Cardiac muscle cell (in vitro differentiated cells and primary cell): ENCODE data around the gene NPC2. TPM values are rescaled to one million over a fixed set of nuclear protein-coding genes. Genes with fewer than 3 reads are reported as not detected.
A peak's percentile ranks its signal among the peaks of the same experiment; 100 is the strongest.

ENCODE experiments used
- DNase-seq, 2 donors: peaks; one replicate each; pipeline versions ENCODE4 v3.0.0 to v3.0.0-alpha.2; 2010 to 2017; ENCODE audit warnings: low read depth in 1 of 2, low spot score in 1 of 2
- H3K27ac ChIP-seq: fragments of 200-600 bp; sonication (generic); 2 replicates; pipeline ENCODE4 v1.5.1; 2016
- H3K27me3 ChIP-seq: fragments of 200-600 bp; sonication (generic); 2 replicates; pipeline ENCODE4 v1.6.0; 2016; ENCODE audit warnings: control low read depth
- H3K36me3 ChIP-seq: fragments of 200-600 bp; sonication (generic); 2 replicates; pipeline ENCODE4 v1.5.1; 2016; ENCODE audit warnings: control low read depth
- H3K4me1 ChIP-seq: fragments of 200-600 bp; sonication (generic); 2 replicates; pipeline ENCODE4 v1.8.1; 2017; ENCODE audit warnings: low read depth, mild to moderate bottlenecking, mixed run types
- H3K4me3 ChIP-seq: fragments of 200-600 bp; sonication (generic); 2 replicates; pipeline ENCODE4 v1.5.1; 2016; ENCODE audit warnings: mild to moderate bottlenecking
- H3K9me3 ChIP-seq: fragments of 200-600 bp; sonication (generic); 2 replicates; pipeline ENCODE4 v1.5.1; 2017; ENCODE audit warnings: low read depth, mild to moderate bottlenecking, control low read depth
- polyA plus RNA-seq: library from polyadenylated mRNA; unstranded; fragments of >200 nt; fragmentation: Nextera tagmentation; extraction: Ambion mirVana; gene quantifications from 2 replicates; pipeline ENCODE4 v1.2.1, GENCODE V29; 2016
- total RNA-seq: library from RNA; depleted of rRNA; stranded (reverse); fragments of >200 nt; gene quantifications from 2 replicates; pipeline ENCODE4 v1.2.3, GENCODE V29; 2016
- TF ChIP-seq, protein P1 (sequence below): IDR thresholded peaks from 2 replicates; pipeline ENCODE4 v1.5.1; 2012; ENCODE audit warnings: low read depth, mild to moderate bottlenecking, low read length

NPC2 gene
- total and polyA plus RNA-seq, 2 experiments from 2014 or later, result 243 to 310 TPM

DNA sequence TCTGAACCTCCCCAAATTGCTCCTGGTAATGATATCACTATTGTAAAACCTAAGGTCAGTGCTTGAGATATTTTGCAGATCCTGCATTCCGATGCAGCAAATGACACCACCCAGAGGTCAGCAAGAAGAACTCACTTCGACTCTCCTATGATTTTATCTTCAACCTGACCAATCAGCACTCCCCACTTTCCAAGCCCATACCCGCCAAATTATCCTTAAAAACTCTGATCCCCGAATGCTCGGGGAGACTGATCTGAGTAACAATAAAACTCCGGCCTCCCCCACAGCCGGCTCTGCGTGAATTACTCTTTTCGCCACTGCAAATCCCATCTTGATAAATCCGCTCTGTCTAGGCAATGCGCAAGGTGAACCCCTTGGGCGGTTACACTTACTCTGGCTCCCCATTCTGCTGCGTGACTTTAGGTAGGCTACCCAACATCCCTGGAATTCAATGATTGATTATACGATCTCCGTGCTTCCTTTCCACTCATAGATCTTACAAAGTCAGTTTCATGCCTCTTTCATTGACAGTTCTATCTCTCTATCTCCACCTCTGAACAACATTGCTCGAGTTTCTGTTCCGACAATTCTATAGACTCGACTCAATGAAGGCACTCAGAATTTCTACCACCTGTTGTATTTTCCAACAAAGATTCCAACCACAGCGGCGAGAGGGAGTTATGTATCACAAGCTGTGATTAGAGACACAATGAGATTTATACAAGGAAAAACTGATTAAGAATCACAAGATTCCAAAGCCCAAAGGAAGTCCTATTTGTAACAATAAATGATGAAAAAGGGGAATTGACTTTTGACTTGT, 939 bp downstream of the NPC2 start:
- no peaks in the 10 kb centered on the region for H3K9me3 ChIP-seq
- TF ChIP-seq, protein P1, sequence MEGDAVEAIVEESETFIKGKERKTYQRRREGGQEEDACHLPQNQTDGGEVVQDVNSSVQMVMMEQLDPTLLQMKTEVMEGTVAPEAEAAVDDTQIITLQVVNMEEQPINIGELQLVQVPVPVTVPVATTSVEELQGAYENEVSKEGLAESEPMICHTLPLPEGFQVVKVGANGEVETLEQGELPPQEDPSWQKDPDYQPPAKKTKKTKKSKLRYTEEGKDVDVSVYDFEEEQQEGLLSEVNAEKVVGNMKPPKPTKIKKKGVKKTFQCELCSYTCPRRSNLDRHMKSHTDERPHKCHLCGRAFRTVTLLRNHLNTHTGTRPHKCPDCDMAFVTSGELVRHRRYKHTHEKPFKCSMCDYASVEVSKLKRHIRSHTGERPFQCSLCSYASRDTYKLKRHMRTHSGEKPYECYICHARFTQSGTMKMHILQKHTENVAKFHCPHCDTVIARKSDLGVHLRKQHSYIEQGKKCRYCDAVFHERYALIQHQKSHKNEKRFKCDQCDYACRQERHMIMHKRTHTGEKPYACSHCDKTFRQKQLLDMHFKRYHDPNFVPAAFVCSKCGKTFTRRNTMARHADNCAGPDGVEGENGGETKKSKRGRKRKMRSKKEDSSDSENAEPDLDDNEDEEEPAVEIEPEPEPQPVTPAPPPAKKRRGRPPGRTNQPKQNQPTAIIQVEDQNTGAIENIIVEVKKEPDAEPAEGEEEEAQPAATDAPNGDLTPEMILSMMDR, result peak; percentile 27
- peak overlapping the region; percentile 71 for H3K4me3 ChIP-seq
- peaks cover 8% of the 10 kb centered on the region for H3K4me1 ChIP-seq
- H3K27me3 ChIP-seq, result no peaks in the 10 kb centered on the region
- H3K27ac ChIP-seq, result peak overlapping the region; percentile 98
- peak; percentile 39 to 44 for DNase-seq
- H3K36me3 ChIP-seq, result peaks cover 3% of the 10 kb centered on the region

DNA sequence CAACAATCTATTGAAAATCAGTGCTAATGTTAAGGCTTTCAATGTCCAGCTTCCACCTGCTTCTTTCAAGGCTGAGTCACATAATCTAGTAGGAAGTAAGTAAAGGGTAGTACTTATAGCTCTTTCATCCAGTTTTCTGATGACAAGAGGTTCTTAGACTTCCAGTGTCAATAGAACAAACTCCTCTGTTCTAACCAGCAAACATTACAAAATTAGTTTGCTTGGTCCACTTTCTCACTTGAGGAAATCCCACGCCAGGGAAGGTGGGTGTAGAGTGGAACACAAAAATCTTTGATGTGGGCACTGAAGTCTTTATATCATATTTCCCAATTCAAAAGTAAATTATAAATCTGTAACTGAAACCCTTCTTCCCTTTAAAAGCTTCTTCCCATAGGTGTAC, 2.6 kb downstream of the NPC2 start:
- peaks cover 3% of the 10 kb centered on the region for H3K36me3 ChIP-seq
- no peaks in the 10 kb centered on the region for H3K9me3 ChIP-seq
- no peak for DNase-seq

DNA sequence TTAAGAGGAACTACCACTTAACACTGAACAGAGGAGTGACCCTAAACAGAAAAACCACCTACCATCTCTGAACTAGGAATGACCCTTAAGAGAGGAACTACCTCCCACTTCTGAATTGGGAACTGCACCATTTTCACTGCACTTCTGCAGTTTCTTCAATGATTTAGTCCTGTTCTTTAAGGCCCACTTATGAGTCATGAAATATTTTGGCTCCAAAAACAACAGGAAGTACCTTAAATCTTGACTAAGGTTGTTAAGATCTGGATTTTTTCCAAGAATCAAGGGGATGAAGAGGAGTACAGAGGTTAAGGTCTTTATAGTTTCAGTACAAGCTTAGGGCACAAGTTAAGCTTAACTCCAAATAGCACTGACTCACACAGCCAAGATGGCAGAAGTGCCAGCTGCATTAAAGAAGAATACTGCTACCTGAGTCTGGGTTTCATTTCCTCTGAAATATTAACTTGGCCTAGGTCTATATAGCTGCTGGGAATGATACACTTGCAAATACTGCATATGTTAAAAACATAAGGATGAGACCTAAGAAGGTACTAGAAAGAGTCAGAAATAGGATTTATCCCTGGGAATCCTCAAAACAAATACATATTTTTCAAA, 4.2 kb downstream of the NPC2 start:
- Histone ChIP-seq H3K4me3 (no peak overlapping the region), H3K4me1 (peaks cover 12% of the 10 kb centered on the region), H3K27me3 (no peaks in the 10 kb centered on the region), H3K27ac (no peak overlapping the region), H3K9me3 (no peaks in the 10 kb centered on the region), H3K36me3 (peaks cover 5% of the 10 kb centered on the region)
- TF ChIP-seq, protein P1, result no peak
- peak in 1 of 2 donors; percentile 68 for DNase-seq

More for the DNA sequence above, 2.6 kb downstream of the NPC2 start:
- TF ChIP-seq, protein P1, result no peak
- Histone ChIP-seq H3K27me3 (no peaks in the 10 kb centered on the region), H3K4me1 (peaks cover 17% of the 10 kb centered on the region), H3K4me3 (no peak overlapping the region), H3K27ac (no peak overlapping the region)

DNA sequence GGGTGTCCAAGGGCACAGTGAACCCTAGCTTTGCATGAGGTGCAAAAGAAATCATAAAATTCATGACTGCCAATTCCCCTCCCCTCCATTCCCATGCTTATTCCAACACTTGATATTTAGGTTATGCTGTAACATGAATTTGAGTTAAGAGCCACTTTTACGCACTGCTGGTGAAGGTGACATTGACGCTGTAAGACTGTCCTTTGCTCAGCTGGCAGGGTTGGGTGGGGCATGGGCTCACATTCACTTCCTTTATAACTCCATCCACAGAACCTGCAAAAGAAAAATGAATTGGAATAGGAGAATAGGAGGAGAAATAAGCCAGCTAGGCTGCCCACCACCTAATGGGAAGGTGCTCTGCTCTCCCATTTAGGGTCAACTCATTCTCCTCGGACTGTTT, 6.9 kb downstream of the NPC2 start:
- H3K4me1 ChIP-seq, result peaks cover 8% of the 10 kb centered on the region
- no peaks in the 10 kb centered on the region for H3K9me3 ChIP-seq
- TF ChIP-seq, protein P1, result no peak
- no peak overlapping the region for H3K4me3 ChIP-seq
- H3K27ac ChIP-seq, result no peak overlapping the region
- H3K27me3 ChIP-seq, result no peaks in the 10 kb centered on the region
- no peak for DNase-seq
- peaks cover 16% of the 10 kb centered on the region for H3K36me3 ChIP-seq

DNA sequence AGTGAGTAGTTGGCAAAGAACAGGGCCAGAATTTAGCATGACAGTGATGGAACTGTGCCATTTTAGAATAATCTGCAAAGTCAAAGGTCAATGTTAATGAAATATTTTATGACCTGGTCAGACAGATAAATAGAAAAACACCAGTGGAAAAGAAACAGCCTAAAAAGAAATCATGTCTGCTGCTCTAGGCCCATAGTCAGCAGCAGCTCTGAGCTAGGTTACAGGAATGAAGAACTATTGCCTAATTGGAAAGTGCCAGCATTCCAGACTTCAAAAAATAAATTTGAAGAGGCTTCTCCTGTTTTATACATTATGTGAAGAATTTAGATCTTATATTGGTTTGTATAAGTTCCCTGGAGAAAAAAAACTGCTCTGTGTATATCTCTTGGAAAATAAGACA, 9.8 kb downstream of the NPC2 start:
- Histone ChIP-seq H3K4me1 (peaks cover 14% of the 10 kb centered on the region), H3K27me3 (no peaks in the 10 kb centered on the region), H3K27ac (no peak overlapping the region), H3K9me3 (no peaks in the 10 kb centered on the region), H3K4me3 (no peak overlapping the region), H3K36me3 (peaks cover 22% of the 10 kb centered on the region)
- TF ChIP-seq, protein P1, result no peak
- peak in 1 of 2 donors; percentile 30 for DNase-seq
